Astrocyte (in vitro differentiated cells and primary cell): Measurements from ENCODE around the gene SH2B3. TPM values are rescaled to one million over a fixed set of nuclear protein-coding genes. Genes with fewer than 3 reads are reported as not detected.

ENCODE experiments used
- DNase-seq: peaks from one replicate; pipeline ENCODE4 v3.0.0-alpha.2; 2010; ENCODE audit warnings: low read depth
- FAIRE-seq: peaks from 2 replicates; lab custom pipeline; 2011; peaks lifted over from hg19 to GRCh38; lab: Jason Lieb, UNC
- H2AFZ ChIP-seq: 2 replicates; pipeline ENCODE4 v1.6.0; 2012; ENCODE audit warnings: low read depth, low read length, inconsistent platforms
- H3K27ac ChIP-seq: 2 replicates; pipeline ENCODE4 v1.5.1; 2011; ENCODE audit warnings: low read depth, low read length, inconsistent platforms
- H3K27me3 ChIP-seq: 2 replicates; pipeline ENCODE4 v1.6.0; 2011; ENCODE audit warnings: low read length, inconsistent platforms; ENCODE audit not compliant: insufficient read depth
- H3K36me3 ChIP-seq: 2 replicates; pipeline ENCODE4 v1.5.1; 2011; ENCODE audit warnings: low read length, inconsistent platforms; ENCODE audit not compliant: insufficient read depth
- H3K4me1 ChIP-seq: 2 replicates; pipeline ENCODE4 v1.5.1; 2011; ENCODE audit warnings: low read length, inconsistent platforms; ENCODE audit not compliant: insufficient read depth
- H3K4me2 ChIP-seq: 2 replicates; pipeline ENCODE4 v1.6.0; 2012; ENCODE audit warnings: low read length, inconsistent platforms
- H3K4me3 ChIP-seq: 2 replicates; pipeline ENCODE4 v1.5.1; 2011; ENCODE audit warnings: low read depth, mild to moderate bottlenecking, low read length, inconsistent platforms; ENCODE audit not compliant: insufficient read depth
- H3K79me2 ChIP-seq: 2 replicates; pipeline ENCODE4 v1.6.0; 2012; ENCODE audit warnings: mild to moderate bottlenecking, low read length, inconsistent platforms; ENCODE audit not compliant: insufficient read depth
- H3K9ac ChIP-seq: 2 replicates; pipeline ENCODE4 v1.6.0; 2012; ENCODE audit warnings: mild to moderate bottlenecking, low read length, inconsistent platforms
- H3K9me3 ChIP-seq: 2 replicates; pipeline ENCODE4 v1.5.1; 2012; ENCODE audit warnings: low read depth, mild to moderate bottlenecking, low read length, inconsistent platforms; ENCODE audit not compliant: insufficient read depth
- H4K20me1 ChIP-seq: 2 replicates; pipeline ENCODE4 v1.6.0; 2012; ENCODE audit warnings: low read length, inconsistent platforms; ENCODE audit not compliant: insufficient read depth
- H3K27ac Mint-ChIP-seq: one replicate; pipeline ENCODE4 v1.8.0; 2021; ENCODE audit warnings: mild to moderate bottlenecking, mixed read lengths; ENCODE audit not compliant: unreplicated experiment
- H3K27me3 Mint-ChIP-seq: one replicate; pipeline ENCODE4 v1.8.0; 2021; ENCODE audit warnings: low read depth, mixed read lengths; ENCODE audit not compliant: unreplicated experiment
- H3K36me3 Mint-ChIP-seq: one replicate; pipeline ENCODE4 v1.8.0; 2021; ENCODE audit warnings: low read depth, mixed read lengths; ENCODE audit not compliant: unreplicated experiment
- H3K4me1 Mint-ChIP-seq: one replicate; pipeline ENCODE4 v1.8.0; 2021; ENCODE audit warnings: low read depth, mixed read lengths; ENCODE audit not compliant: unreplicated experiment
- H3K4me3 Mint-ChIP-seq: one replicate; pipeline ENCODE4 v1.8.0; 2021; ENCODE audit warnings: mild to moderate bottlenecking, moderate library complexity, mixed read lengths; ENCODE audit not compliant: unreplicated experiment
- H3K9me3 Mint-ChIP-seq: one replicate; pipeline ENCODE4 v1.8.0; 2021; ENCODE audit warnings: mild to moderate bottlenecking, mixed read lengths; ENCODE audit not compliant: unreplicated experiment
- CTCF ChIP-seq: IDR thresholded peaks from 2 replicates; pipeline ENCODE4 v1.5.1; 2011; ENCODE audit warnings: low read depth, mild to moderate bottlenecking, inconsistent platforms, low read length, moderate library complexity; ENCODE audit not compliant: insufficient read depth
- EZH2 ChIP-seq: IDR thresholded peaks from 2 replicates; pipeline ENCODE4 v1.6.1; 2012; ENCODE audit warnings: mild to moderate bottlenecking, low read length, inconsistent platforms; ENCODE audit not compliant: insufficient read depth
- total RNA-seq: library from RNA; stranded (reverse); gene quantifications from 2 replicates; pipeline ENCODE4 v1.2.1, GENCODE V29; 2021

The SH2B3 gene
- total RNA-seq, 1 donor from 2014 or later: 23.6 TPM

GRCh38 chr12:111451649-111452129, 46.0 kb downstream of the SH2B3 start:
- H3K36me3 Mint-ChIP-seq: peaks cover 27% of the 10 kb centered on the region
- H3K9me3 Mint-ChIP-seq: no peaks in the 10 kb centered on the region
- peak overlapping the region; percentile 49 for H3K27ac Mint-ChIP-seq

GRCh38 chr12:111453071-111453989, 47.6 kb downstream of the SH2B3 start:
- Mint-ChIP-seq H3K9me3 (no peaks in the 10 kb centered on the region), H3K4me1 (peaks cover 30% of the 10 kb centered on the region), H3K36me3 (peaks cover 31% of the 10 kb centered on the region), H3K4me3 (no peak overlapping the region), H3K27me3 (no peaks in the 10 kb centered on the region), H3K27ac (no peak overlapping the region)
- Histone ChIP-seq H3K79me2 (peaks cover 17% of the 10 kb centered on the region), H3K4me3 (no peak overlapping the region), H4K20me1 (peaks cover 73% of the 10 kb centered on the region), H3K4me1 (peaks cover 12% of the 10 kb centered on the region), H3K27ac (no peak overlapping the region), H3K4me2 (no peak overlapping the region), H3K36me3 (peaks cover 70% of the 10 kb centered on the region), H3K9me3 (no peaks in the 10 kb centered on the region), H3K9ac (no peak overlapping the region), H3K27me3 (no peaks in the 10 kb centered on the region), H2AFZ (no peak overlapping the region)
- no peak for DNase-seq
- FAIRE-seq: no peak
- no peak for TF ChIP-seq EZH2
- no peak for TF ChIP-seq CTCF

More at GRCh38 chr12:111451649-111452129, 46.0 kb downstream of the SH2B3 start:
- TF ChIP-seq CTCF: peak; percentile 91
- no peak for TF ChIP-seq EZH2
- Mint-ChIP-seq H3K27me3 (no peaks in the 10 kb centered on the region), H3K4me3 (no peak overlapping the region), H3K4me1 (peaks cover 30% of the 10 kb centered on the region)
- H3K27me3 ChIP-seq: no peaks in the 10 kb centered on the region
- peaks cover 82% of the 10 kb centered on the region for H4K20me1 ChIP-seq
- no peak overlapping the region for H3K9ac ChIP-seq
- no peaks in the 10 kb centered on the region for H3K9me3 ChIP-seq
- H2AFZ ChIP-seq: no peak overlapping the region
- no peak for DNase-seq
- peaks cover 12% of the 10 kb centered on the region for H3K4me1 ChIP-seq
- peaks cover 70% of the 10 kb centered on the region for H3K36me3 ChIP-seq
- H3K79me2 ChIP-seq: peaks cover 17% of the 10 kb centered on the region
- H3K27ac ChIP-seq: no peak overlapping the region
- no peak overlapping the region for H3K4me3 ChIP-seq
- no peak for FAIRE-seq
- no peak overlapping the region for H3K4me2 ChIP-seq
